Suppressor macrophage treated with lipopolysaccharide for 1 hour (primary cell): ENCODE measurements around the gene HCAR1.
A peak's percentile ranks its signal among the peaks of the same experiment; 100 is the strongest.
"Not testable (repeated sequence)": the region's sequence is repeated elsewhere in the genome, so short reads cannot be mapped to it uniquely, and the experiment has no call there.

Experiments
- DNase-seq, 3 donors: peaks; one replicate each; pipeline ENCODE4 v3.0.0-alpha.2; 2020 to 2022

Gene HCAR1

DNA sequence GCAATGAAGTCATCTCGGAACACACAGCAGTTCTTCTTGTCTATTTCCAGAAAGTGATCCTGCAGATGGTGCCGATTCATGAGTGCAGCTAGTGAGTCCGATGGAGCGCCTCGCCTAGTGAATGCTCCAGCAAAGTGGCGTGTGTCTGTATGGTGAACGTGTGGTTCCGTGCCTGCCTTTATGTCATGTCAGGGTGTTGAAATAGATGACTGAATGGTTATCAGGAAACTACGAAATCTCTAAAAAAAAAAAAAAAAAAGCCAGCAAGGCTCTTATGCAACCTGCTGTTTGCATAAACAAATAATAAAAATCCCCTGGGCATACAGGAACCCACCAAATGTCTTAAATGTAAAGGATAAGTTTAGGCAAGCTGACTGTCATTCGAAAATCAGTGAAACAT lies 14.0 kb downstream of the HCAR1 start, which contains the start of gene HCAR3:
HCAR3 (minus strand) TSS at position 154 of the 400 bp plus-strand sequence; CDS start at position 80, 74 bp downstream.
- DNase-seq: peak; percentile 88 to 98 (median 95)

DNA sequence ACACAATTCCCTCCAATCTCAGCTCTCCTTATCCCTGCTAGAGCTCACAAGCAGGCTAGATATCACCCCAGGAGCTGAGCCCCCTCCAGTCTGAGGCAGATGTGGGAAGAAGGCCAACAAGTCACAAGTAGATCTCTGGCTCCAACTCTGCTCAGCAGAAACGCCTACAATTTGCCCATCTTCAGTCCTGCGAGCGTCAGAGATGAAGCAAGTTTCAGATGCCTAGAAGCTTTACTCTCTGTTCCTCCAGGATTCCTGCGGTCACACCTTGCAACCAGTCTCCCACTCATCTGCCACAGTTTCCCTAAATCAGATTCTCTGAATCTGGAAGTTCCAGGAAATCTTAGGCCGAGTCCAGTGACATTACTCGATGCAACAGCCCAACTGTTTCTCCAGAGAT lies 15.4 kb downstream of the HCAR1 start:
- DNase-seq: peak in 1 of 3 donors; percentile 29

DNA sequence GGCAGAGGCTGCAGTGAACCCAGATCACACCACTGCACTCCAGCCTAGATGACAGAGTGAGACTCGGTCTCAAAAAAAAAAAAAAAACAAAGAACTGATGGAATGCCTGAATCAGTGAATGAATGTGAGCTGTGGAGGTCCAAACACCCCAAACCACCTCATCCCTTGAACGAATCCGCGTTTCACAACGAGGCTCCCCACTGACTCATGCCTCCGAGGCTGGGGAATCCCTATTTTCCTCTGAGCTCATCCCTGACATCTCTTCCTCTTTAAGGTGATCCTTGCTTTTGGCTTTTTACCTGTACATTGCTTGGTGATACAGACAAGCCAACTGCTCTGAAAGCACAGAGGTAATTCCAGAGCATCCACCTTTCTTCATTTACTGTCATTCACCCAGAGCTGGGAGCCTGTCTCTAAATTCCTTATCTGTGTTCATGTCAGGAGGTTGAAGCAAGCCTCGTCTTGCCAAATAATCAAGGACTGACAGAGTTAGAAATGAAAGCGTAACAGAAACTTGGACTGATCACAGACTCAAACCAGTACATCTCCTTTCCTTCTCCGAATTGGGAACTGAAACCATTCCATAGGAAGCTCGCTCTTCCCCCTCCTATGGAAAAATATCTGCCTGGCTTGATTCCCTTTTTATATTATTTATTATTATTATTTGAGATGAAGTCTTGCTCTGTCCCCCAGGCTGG lies 17.0 kb downstream of the HCAR1 start:
- not testable (repeated sequence) for DNase-seq

DNA sequence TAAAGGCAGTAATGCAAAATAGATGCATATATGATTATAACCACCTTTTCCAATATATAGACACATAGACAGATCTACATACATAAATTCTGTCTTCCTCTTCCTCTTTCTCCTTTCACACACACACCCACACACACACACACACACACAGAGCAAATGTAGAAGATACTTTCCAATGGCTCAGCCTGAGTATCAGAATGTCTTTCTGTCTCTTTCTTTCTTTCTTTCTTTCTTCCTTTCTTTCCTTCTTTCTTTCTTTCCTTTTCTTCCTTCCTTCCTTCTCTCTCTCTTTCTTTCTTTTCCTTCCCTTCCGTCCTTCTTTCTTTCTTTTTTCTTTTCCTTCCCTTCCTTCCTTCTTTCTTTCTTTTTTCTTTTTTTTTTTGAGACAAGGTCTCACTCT lies 19.4 kb downstream of the HCAR1 start:
- peak; percentile 65 to 78 (median 69) for DNase-seq

GRCh38 chr12:122710341-122710740 lies 20.3 kb downstream of the HCAR1 start:
- not testable (repeated sequence) for DNase-seq

- not testable (repeated sequence) for DNase-seq
Observed at GRCh38 chr12:122709287-122709686, 21.4 kb downstream of the HCAR1 start.

DNA sequence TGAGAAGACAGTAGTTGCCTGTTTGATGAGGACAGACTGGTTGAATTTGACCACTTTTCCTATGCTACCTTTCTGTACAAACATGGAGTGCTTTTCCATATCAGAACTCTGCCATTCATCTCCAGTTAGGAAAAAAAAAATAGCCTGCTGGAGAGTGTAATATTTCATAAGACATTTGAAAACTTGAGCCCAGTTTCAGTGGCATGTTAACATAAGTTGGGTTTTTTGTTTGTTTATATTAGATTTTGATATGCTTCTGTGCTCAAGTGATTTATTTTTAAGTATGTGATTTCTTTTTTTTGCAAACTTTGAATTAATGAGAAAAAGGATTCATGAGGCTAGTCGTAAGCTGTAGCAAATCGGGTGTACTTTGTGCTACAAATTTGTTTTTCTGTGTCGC lies 26.8 kb downstream of the HCAR1 start:
- not testable (repeated sequence) for DNase-seq

DNA sequence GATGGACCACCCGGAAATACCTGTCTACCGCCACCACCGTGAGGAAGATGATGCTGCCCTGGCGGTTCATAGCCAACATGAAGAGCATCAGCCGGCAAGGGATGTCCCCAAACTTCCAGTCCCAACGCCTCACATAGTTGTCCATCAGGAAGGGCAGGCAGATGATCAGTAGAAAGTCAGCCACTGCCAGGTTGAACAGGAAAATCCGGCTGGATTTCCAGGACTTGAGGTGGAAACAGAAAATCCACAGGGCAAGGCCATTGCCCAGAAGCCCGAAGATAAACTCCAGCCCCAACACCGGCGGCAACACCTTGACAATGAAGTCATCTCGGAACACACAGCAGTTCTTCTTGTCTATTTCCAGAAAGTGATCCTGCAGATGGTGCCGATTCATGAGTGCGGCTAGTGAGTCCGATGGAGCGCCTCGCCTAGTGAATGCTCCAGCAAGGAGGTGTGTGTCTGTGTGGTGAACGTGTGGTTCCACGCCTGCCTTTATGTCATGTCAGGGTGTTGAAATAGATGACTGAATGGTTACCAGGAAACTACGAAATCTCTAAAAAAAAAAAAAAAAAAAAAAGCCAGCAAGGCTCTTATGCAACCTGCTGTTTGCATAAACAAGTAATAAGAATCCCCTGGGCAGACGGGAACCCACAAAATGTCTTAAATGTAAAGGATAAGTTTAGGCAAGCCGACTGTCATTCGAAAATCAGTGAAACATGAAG lies 27.6 kb downstream of the HCAR1 start, which contains the start of gene HCAR2:
HCAR2 (minus strand) TSS at position 468 of the 722 bp plus-strand sequence; CDS start at position 394, 74 bp downstream.
- DNase-seq: peak; percentile 84 to 95 (median 90)

DNA sequence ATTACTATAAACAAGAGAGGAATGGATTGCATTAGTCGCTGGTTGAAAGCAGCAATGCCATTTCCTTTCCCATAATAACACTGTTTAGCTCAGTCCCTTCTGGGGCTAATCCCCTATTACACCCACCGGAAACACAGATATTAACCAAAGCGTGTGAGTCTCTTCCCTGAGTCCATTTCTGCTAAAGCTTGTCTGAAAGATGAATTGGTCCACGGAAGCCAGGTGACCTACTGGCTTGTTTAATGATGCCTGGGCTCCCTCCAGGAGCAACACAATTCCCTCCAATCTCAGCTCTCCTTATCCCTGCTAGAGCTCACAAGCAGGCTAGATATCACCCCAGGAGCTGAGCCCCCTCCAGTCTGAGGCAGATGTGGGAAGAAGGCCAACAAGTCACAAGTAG lies 29.2 kb downstream of the HCAR1 start:
- DNase-seq: not testable (repeated sequence)

- DNase-seq: not testable (repeated sequence)
Observed at GRCh38 chr12:122700038-122700710, 30.5 kb downstream of the HCAR1 start.

GRCh38 chr12:122696922-122697321 lies 33.7 kb downstream of the HCAR1 start:
- DNase-seq: not testable (repeated sequence)

DNA sequence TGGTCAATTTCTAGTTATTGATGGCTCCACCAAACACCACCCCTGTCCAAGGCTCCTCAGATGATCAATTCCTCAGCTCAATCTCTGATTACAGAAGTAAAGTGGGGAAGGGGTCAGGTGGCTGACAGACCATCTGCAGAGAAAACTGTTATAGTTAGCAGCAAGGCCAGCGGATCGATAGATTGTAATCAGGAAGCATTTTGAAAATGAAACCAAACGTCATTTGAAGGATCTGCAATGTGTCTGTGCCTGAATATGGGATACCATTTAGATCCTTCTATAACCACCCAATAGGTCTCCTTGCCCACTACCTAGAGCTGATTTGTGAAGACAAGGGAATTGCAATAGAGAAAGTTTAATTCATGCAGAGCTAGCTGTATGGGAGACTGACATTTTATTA lies 39.1 kb downstream of the HCAR1 start:
- DNase-seq: no peak

GRCh38 chr12:122688291-122688690 lies 42.4 kb downstream of the HCAR1 start:
- DNase-seq: no peak

DNA sequence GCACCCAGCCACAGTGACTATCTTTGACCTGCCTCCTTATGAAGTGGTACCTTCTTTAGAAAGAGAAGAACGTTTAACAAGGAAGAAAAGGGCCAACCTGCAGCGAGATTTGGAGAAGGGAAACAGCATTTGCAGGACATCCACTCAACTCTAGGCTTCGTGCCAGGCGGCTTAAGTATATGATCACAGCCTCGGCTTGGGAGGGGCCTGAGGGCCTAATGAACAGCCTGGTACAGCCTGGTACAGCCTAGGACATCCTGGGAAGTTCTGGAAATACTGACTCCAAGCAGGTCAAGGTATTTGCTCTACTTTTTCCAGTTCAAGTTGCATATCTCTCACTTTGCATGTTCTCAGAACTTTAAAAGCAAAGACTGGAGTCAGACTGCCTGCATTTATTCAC lies 43.6 kb downstream of the HCAR1 start:
- DNase-seq: no peak

- no peak for DNase-seq
Observed at GRCh38 chr12:122686538-122686937, 44.1 kb downstream of the HCAR1 start.

DNA sequence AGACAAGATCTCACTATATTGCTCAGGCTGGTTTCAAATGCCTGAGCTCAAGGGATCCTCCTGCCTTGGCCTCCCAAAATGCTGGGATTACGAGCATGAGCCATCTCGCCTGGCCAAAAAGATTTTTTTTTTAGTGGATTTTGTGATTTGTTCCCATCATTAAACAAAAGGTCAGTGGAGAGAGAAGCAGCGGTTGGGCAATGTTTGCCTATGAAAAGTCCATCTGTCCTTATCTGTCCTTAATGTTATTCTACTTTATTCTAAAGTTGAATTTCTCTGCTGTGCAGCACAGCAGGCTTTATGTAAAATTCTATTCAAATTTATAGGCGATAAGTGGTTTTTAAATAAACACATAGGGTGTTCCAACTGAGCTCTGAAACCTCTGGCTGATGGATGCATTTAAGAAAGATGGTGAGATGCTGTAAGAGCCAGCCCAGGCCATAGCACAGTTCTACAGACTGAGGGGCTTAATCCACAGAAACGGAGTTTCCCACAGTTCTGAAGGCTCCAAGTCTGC lies 46.3 kb downstream of the HCAR1 start:
- DNase-seq: no peak

DNA sequence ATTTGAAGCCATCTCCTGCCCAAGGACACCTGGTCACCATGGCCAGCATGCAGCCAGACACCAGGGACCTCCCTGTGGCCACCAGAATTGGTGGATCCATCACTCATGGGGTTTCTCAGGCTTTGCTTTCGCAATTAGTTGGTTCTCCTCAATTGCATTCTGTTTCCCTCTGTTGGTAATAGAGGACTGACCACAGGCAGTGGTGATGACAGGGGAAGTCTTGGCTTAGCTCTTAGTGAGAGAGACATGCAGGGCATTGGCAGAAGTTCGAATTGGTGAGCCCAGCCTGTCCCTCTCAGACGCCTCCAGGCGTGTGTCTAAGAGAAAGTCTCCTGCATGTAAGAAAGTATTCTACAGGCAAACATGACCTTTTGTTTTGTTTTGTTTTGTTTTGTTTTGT lies 48.8 kb downstream of the HCAR1 start:
- DNase-seq: peak; percentile 89 to 96 (median 95)

GRCh38 chr12:122680989-122681388 lies 49.7 kb downstream of the HCAR1 start:
- DNase-seq: peak; percentile 28 to 38 (median 33)

DNA sequence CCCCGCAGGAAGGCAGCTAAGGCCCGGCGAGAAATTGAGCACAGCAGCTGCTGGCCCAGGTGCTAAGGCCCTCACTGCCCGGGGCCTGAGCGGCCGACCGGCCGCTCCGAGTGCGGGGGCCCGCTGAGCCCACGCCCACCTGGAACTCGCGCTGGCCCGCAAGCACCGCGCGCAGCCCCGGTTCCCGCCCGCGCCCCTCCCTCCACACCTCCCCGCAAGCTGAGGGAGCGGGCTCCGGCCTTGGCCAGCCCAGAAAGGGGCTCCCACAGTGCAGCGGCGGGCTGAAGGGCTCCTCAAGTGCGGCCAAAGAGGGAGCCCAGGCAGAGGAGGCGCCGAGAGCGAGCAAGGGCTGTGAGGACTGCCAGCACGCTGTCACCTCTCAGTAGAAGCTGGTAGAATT lies 53.9 kb downstream of the HCAR1 start:
- DNase-seq: not testable (repeated sequence)
